GM19395 (cell line): Measurements from ENCODE around the gene RNF20.
"Not testable (repeated sequence)": the region's sequence is repeated elsewhere in the genome, so short reads cannot be mapped to it uniquely, and the experiment has no call there.

Experiments
- ATAC-seq: cut with Tn5 transposase; IDR thresholded peaks from one replicate; pipeline ENCODE4 v1.9.1; 2021; ENCODE audit warnings: mild to moderate bottlenecking, moderate library complexity; ENCODE audit not compliant: unreplicated experiment

RNF20 gene

DNA sequence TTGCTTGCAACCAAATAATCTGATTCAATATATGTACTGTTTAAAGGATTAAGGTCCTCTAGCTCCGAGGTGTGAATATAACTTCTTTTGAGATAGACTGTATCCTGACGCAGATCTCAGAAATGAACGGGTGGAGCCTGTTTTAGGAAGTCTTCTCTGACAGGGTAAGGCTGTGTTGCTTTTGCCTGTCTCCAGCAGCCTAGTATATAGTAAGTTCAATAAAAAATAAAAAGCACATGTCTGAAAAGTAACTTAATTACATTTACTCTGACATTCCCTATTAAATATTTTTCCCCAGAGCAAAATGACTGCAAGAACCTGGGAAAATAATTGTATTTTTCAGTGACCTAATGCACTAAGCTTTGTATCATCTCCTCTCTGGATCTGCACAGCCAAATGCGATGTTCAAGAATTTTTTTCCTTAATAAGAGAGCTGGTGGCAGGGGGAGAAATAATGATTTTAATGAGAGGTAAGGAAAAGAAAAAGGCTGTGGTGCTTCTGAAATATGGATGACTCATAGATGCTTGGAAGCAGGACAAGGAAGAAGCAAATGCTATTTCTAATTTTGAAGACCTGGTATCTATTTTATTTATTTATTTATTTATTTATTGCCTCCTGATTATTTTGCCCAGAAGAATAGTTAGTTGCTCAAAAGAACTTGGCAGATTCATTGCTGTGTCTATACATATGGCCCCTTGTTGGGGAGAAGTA, 53.8 kb downstream of the RNF20 start:
- no peak for ATAC-seq

DNA sequence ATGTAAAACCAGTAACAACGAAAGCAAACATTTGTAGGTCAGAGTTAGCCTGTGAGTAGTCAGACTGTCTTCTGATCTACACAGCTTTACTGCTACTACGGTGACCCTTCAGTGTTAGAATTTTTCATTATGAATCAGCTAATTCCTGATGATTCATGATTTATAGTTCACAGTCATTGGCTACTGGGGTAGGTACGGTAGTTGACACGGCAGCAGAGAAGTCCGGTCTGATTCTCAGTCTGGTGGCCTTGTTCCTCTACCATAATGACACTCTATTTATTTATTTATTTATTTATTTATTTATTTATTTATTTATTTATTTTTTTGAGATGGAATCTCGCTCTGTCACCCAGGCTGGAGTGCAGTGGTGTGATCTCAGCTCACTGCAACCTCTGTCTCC, 56.4 kb downstream of the RNF20 start:
- ATAC-seq: not testable (repeated sequence)

DNA sequence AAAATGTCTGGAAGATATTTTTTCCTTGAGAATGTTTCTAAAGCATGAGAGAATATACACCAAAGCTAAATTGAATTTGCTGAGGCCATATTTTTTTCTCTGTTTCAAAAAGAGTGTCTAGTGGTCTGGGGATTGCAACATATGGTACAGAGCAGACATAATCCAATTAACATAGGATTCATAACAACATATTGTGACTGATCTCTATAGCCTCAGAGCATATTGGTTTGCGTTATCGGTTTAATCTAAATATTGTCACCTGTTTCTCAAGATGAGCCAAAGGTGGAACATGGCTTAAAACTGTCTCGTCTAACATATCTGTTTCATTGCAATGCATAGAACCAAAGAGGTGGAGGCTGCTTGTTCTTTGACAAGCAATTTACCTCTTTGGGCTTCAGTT, 57.2 kb downstream of the RNF20 start:
- ATAC-seq: no peak

DNA sequence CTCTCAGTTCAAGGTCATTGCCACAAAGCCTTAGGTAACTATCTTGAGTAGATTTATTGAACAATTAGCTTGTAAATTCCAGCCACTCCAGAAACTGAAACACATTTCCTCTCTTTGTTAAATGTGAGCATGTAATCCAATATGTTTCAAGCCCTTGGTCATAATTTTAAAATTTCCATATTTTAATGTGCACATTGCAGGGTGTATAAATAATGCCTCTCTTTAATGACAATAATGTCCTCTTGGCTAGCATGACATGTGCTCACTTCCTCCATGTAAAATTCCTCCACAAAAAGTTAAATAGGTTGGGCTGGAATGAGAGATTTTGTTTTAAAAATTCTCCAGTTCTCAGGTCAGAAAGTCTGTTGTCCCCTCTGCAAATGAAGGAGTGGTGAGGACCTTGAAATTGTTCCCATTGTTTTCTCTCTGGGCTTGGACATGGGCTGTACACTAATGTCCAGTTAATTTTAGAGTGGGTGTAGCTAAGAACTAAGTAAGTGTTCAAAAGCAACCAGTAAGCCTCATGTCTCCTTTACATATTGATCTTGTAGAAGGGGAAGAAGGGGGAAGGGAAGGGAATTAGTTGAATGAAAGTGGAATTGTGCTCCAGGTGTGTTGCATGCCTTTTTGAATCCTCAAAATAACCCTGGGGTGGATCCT, 58.3 kb downstream of the RNF20 start:
- ATAC-seq: no peak

DNA sequence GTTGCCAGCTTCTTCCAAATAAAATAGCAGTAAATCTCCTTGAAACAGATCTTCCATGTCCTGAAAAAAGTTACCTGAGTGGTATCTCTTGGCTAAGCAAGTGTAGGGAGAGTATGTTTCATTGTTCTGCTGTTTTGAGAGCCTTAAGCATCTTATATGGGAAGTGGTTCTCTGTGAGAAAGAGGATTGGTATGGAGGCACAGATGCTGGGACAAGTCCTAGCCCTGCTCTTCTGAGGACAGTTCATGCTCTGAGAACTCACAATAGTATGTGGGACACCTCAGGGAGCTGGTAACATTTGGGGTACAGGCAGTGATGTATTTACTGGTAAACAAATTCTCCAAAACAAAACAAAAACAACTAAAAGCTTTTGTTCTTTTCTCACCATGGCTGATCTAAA, 59.1 kb downstream of the RNF20 start:
- no peak for ATAC-seq

DNA sequence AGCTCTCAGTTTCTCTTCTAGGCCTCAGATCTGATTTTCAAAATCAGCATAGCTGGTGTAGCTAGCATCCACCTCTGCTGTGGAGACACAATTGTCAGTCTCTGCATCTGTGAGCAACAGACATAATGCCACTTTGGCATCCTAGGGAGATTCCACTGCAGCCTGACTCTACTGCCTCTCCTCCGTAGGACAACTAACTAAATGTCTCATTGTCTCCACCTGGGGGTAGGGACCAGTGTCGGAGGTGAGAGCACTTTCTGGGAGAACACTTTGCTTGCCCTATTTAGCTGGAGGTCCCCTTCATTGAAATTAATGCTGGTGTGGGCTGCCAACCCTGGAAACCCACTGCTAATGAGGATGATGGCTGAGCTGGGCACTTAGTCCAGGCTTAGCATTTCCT, 59.7 kb downstream of the RNF20 start:
- no peak for ATAC-seq

DNA sequence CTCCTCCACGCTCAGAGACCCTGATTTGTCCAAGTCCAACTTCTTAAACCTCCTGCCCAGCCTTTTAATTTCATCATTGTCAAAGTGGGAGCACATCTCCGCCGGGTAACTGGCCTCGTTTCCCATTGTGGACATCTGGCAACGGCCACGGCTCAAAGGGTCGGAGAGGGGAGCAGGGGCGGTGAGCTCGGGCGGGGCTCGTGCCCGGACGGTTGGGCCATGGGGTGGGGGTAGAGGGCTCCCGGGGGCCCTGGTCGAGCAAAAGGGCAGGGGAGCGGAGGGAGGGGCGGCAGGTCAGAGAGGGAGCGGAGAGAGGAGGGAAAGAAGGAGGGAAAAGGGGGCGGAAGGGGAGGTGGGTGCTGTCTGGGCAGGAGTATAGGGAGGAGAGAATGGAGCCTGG, 61.1 kb downstream of the RNF20 start, which contains the start of gene PPP3R2:
Gene PPP3R2 (minus strand): TSS at position 174 of the 400 bp plus-strand sequence. CDS start 48 bp downstream, at position 126.
- no peak for ATAC-seq

DNA sequence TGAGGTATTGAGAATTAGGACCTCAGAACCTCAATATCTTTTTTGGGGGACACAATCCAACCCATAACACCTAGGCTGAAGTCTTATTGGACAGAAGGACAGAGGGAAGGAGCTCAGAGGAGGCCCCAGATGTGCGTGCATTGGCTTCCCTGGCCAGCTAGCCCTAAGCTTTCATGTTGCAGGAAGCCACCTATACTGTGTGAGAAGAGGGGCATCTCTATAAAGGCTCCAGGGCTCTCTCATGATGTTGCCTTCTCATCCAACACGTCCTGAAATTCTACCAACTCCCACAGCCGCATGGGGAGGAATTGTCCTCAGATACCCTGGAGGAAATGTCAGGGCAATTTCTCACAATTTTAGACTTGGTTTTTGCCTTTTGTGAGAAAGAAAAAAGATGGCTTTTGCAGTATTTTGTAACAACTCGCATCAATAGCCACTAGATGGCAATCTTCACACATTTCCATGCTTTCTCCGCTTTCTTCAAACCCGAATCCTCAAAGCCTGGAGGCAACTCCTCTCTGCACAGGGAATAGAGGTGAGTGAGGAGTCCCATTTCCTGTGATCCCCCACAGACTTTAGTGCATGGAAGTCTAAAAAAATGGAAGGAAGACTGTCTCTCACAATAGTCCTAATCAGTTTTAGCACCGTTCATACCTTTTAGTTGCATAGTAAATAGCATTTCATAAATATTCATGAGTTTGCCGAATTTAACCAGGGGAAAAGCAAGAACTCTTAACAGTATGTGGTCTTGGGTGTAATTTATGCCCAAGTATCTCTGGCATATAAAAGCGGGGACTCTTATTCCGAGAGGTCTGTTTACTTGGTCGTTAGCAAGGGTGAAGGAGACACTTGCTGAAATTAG, 68.5 kb downstream of the RNF20 start:
- peak; percentile 80 for ATAC-seq

DNA sequence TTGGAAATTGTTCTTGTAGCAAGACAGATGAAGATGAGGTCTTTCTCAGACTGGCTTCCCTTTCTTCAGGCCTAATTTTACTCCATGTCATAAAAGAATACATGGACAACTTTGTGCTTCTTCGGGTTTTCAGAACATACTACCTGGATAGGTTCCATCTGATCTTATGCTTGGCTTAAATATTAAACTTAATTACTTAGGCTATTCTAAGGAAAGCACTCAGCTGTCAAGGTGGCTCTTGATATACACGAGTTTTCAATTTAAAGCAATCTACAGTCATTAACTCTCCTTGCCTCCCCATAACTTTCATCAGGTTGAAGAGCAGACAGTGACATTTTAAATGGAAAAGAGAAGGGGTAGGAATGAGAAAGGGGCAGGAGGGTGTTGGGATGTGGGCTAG, 70.6 kb downstream of the RNF20 start:
- ATAC-seq: no peak

DNA sequence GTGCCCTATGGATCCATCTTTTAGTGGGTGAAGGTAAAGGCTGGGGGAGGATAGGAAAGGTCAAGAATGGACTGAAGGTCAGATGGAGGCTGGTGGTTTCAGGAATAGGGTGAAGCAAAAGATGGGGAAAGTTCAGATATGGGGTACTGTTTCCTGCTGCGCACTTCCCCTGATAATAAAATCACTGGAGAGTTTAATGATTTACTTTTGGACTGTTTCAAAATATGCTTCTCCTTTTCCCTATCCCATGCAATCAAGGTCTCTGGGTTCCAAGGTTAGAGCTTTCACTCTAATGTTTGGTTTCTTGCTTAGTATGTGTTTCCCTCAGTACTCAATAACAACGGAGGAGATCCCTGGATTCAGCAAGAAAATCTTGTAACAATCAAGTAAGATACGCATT, 71.9 kb downstream of the RNF20 start:
- ATAC-seq: no peak
